HG03175 (cell line): ENCODE results near the gene NLK.

Experiments used
- ATAC-seq: cut with Tn5 transposase; IDR thresholded peaks from one replicate; pipeline ENCODE4 v1.9.1; 2021; ENCODE audit warnings: mild to moderate bottlenecking, moderate library complexity; ENCODE audit not compliant: unreplicated experiment

Gene NLK

GRCh38 chr17:28110184-28110583 lies 67.7 kb downstream of the NLK start:
- no peak for ATAC-seq

GRCh38 chr17:28112181-28112580 lies 69.7 kb downstream of the NLK start:
- no peak for ATAC-seq

- ATAC-seq: no peak
Measured at GRCh38 chr17:28112606-28113005, 70.1 kb downstream of the NLK start.

GRCh38 chr17:28113269-28113668 lies 70.8 kb downstream of the NLK start:
- ATAC-seq: no peak

- no peak for ATAC-seq
Measured at GRCh38 chr17:28115046-28115445, 72.6 kb downstream of the NLK start.

- ATAC-seq: no peak
Measured at GRCh38 chr17:28117304-28117703, 74.8 kb downstream of the NLK start.

- no peak for ATAC-seq
Measured at GRCh38 chr17:28118362-28118761, 75.9 kb downstream of the NLK start.

GRCh38 chr17:28119046-28119445 lies 76.6 kb downstream of the NLK start:
- ATAC-seq: no peak

- no peak for ATAC-seq
Measured at GRCh38 chr17:28119560-28119959, 77.1 kb downstream of the NLK start.

GRCh38 chr17:28120766-28121165 lies 78.3 kb downstream of the NLK start:
- no peak for ATAC-seq

GRCh38 chr17:28124962-28125361 lies 82.5 kb downstream of the NLK start:
- no peak for ATAC-seq

- ATAC-seq: no peak
Measured at GRCh38 chr17:28125526-28126378, 83.3 kb downstream of the NLK start.

- no peak for ATAC-seq
Measured at GRCh38 chr17:28127196-28127595, 84.7 kb downstream of the NLK start.

- ATAC-seq: no peak
Measured at GRCh38 chr17:28128779-28129178, 86.3 kb downstream of the NLK start.

GRCh38 chr17:28130472-28130871 lies 88.0 kb downstream of the NLK start:
- ATAC-seq: no peak

- ATAC-seq: no peak
Measured at GRCh38 chr17:28131599-28131998, 89.1 kb downstream of the NLK start.

GRCh38 chr17:28133562-28133970 lies 91.1 kb downstream of the NLK start:
- no peak for ATAC-seq

GRCh38 chr17:28136923-28137322 lies 94.4 kb downstream of the NLK start:
- no peak for ATAC-seq

- no peak for ATAC-seq
Measured at GRCh38 chr17:28139822-28140221, 97.3 kb downstream of the NLK start.

- ATAC-seq: no peak
Measured at GRCh38 chr17:28141313-28141712, 98.8 kb downstream of the NLK start.

- ATAC-seq: no peak
Measured at GRCh38 chr17:28141773-28142172, 99.3 kb downstream of the NLK start.

GRCh38 chr17:28142305-28142704 lies 99.8 kb downstream of the NLK start:
- ATAC-seq: no peak

GRCh38 chr17:28144019-28144418 lies 101.5 kb downstream of the NLK start:
- ATAC-seq: no peak
